Omental fat pad (tissue), 4 donors: ENCODE data around the gene WDR1. TPM values are rescaled to one million over a fixed set of nuclear protein-coding genes. Genes with fewer than 3 reads are reported as not detected.

Source experiments
- ATAC-seq: fragments of 150-250 bp; one replicate; pipeline ENCODE4 v1.9.1; 2016; ENCODE audit warnings: mild to moderate bottlenecking, moderate library complexity; ENCODE audit not compliant: low FRiP score
- DNase-seq: peaks from one replicate; pipeline ENCODE4 v3.0.0-alpha.2; 2019; ENCODE audit warnings: low spot score
- total RNA-seq, 4 donors: library from RNA; depleted of rRNA; stranded (reverse); fragments of >200 nt; gene quantifications; one replicate each; pipeline ENCODE4 v1.1.0, GENCODE V29; 2016
- TF ChIP-seq, protein P1 (sequence below), 3 donors: fragments of 450-650 bp; IDR thresholded peaks; one replicate each; pipeline ENCODE4 v1.5.1; 2016 to 2017; ENCODE audit warnings: antibody characterized with exemption in 3 of 3, mild to moderate bottlenecking in 3 of 3, moderate library complexity in 2 of 3

WDR1 gene
- total RNA-seq, 4 donors from 2014 or later = 114 to 219 (median 135) TPM

- TF ChIP-seq, protein P1, sequence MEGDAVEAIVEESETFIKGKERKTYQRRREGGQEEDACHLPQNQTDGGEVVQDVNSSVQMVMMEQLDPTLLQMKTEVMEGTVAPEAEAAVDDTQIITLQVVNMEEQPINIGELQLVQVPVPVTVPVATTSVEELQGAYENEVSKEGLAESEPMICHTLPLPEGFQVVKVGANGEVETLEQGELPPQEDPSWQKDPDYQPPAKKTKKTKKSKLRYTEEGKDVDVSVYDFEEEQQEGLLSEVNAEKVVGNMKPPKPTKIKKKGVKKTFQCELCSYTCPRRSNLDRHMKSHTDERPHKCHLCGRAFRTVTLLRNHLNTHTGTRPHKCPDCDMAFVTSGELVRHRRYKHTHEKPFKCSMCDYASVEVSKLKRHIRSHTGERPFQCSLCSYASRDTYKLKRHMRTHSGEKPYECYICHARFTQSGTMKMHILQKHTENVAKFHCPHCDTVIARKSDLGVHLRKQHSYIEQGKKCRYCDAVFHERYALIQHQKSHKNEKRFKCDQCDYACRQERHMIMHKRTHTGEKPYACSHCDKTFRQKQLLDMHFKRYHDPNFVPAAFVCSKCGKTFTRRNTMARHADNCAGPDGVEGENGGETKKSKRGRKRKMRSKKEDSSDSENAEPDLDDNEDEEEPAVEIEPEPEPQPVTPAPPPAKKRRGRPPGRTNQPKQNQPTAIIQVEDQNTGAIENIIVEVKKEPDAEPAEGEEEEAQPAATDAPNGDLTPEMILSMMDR (IDR thresholded peaks at IDR 0.05) = no peak
- DNase-seq = no peak
- ATAC-seq = no peak
These were observed 13.9 kb downstream of the WDR1 start for GRCh38 chr4:10102474-10103332.

- ATAC-seq (no peak), DNase-seq (no peak)
- TF ChIP-seq, protein P1 (IDR thresholded peaks at IDR 0.05) = no peak
These were observed 14.7 kb downstream of the WDR1 start for GRCh38 chr4:10101671-10102473.

- TF ChIP-seq, protein P1 (IDR thresholded peaks at IDR 0.05) = no peak
- ATAC-seq (no peak), DNase-seq (no peak)
These were observed 15.8 kb downstream of the WDR1 start for GRCh38 chr4:10100734-10101216.

DNA sequence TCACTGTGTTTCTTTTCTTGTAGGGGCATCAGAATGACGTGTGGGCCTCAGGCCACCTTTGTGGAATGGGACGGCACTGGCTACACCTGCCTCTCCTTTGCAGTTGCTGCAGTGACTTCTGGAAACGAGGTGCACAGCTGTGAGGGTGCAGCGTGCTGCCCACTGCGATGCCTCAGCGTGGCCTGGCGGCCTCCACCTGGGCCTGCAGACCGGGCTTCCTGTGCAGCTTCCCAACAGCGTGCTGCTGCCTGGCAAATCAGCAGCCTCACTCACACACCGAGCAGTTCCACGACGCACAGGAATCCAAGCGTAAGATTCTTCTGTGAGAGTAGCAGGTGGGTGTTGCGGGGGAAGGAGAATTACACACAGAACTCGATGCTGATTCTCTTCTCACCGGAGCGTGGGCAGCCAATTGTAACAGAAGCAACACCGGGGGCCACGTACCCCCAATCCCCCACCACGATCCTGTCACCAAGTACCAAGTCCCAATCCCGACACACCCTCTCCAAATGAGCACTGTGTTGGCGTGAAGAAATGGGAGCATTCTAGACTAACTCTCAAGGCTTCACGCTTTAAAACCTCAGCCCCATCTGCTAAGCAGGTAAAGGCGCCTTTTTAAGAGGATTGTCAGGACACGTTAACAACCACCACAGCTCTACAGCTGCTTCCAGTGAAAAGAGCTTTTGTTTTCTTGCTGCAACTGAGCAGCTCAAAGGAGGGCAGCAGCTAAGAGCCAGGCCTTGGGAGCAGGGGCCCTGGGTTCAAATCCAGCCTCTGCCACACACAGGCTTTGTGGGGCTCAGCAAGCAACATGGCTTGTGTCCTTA lies 16.9 kb downstream of the WDR1 start:
- TF ChIP-seq, protein P1 (IDR thresholded peaks at IDR 0.05) = no peak
- no peak for ATAC-seq
- DNase-seq = no peak

DNA sequence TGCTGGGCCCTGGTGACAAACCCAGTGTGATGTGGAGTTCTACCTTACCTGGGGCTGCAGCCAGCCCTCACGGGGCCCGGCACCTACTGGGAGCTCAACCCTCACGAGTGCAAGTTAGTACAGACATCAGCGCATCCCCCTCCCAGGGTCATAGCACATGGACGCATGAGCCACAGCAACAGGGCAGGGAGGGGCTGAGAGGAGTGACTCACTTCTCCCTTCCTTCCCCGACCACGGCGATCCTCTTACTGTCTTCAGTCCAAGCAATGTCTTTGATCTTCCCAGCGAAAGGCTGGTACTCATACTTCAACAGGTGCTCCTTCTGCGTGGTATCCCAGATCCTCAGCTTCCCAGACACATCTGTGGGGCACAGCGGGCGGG lies 17.8 kb downstream of the WDR1 start:
- DNase-seq (no peak), ATAC-seq (no peak)
- TF ChIP-seq, protein P1 (IDR thresholded peaks at IDR 0.05) = no peak

DNA sequence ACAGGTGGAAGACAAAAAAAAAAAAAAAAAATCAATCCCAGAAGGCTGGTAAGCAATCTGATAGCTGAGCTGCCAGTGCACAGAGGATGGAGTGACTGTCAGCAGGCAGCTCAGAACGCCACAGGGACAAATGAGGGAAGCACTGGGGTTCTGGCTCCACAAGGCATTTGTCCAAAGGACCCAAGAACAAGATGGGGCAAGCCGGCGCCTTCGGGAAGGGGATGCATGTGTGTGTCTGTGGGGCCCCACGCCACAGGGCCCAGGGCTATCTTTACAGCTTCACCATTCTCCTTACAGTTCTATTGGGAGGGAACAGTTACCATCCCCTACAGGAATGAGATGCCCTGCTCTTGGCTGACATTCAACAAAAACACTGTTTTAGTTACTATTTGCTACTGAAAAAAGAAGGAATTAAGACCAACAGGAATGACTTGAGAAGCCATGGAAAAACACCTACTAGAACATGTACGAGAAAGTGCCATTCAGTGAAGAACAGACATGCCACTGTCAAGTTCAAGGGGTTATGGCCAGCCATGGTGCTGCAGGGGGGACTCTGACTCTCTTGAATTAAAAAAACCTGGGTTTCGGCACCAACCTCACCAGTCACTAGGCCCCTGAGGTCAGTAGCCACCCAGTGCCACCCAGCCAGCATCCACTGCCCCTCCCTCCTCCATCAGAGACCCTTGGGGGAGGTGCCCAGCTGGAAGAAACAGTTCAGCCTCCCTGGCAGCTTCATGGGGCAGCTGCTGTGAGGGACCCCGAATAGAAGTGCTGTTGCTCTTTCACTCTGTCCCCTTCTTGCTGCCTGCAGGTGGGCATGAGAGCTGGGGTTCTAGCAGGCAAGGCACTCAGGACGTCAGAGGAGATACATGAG lies 18.5 kb downstream of the WDR1 start:
- no peak for DNase-seq
- TF ChIP-seq, protein P1 (IDR thresholded peaks at IDR 0.05) = no peak
- no peak for ATAC-seq
